Left ventricle myocardium inferior (tissue), 1 donor: ENCODE results near the gene KCNAB2. TPM values are rescaled to one million over a fixed set of nuclear protein-coding genes. Genes with fewer than 3 reads are reported as not detected.

Source experiments
- DNase-seq: peaks from one replicate; pipeline ENCODE4 v3.0.0-alpha.2; 2020
- H3K27ac ChIP-seq: fragments of 200-600 bp; replicated peaks from 2 replicates; pipeline ENCODE4 v1.8.0; 2021
- H3K27me3 ChIP-seq: fragments of 200-600 bp; 2 replicates; pipeline ENCODE4 v1.8.0; 2021; ENCODE audit warnings: low read depth
- H3K36me3 ChIP-seq: fragments of 200-600 bp; 2 replicates; pipeline ENCODE4 v1.8.0; 2021
- H3K4me1 ChIP-seq: fragments of 200-600 bp; 2 replicates; pipeline ENCODE4 v1.8.0; 2021
- H3K4me3 ChIP-seq: fragments of 200-600 bp; 2 replicates; pipeline ENCODE4 v1.8.0; 2021; ENCODE audit warnings: mild to moderate bottlenecking, moderate library complexity
- H3K9me3 ChIP-seq: fragments of 200-600 bp; replicated peaks from 2 replicates; pipeline ENCODE4 v1.8.0; 2021
- intact Hi-C: fragments of 100-400 bp; cut with micrococcal nuclease; formaldehyde crosslinking; loops from one replicate; pipeline ENCODE4 v1.11.0; 2022
- total RNA-seq: library from RNA; stranded (reverse); fragmentation: NEBNext Ultra II Directional; extraction: Animal tissue kit (Norgen Biotek cat#: 25700); gene quantifications from one replicate; pipeline ENCODE4 v1.2.1, GENCODE V29; 2021
- TF ChIP-seq, protein P1 (sequence below): fragments of 200-600 bp; IDR thresholded peaks from 2 replicates; pipeline ENCODE4 v1.8.0; 2021; ENCODE audit warnings: antibody characterized with exemption, mild to moderate bottlenecking, borderline replicate concordance
- donor health status: DM: no; HTN: yes; CAD: no; lungs with severe emphysema.

KCNAB2 gene
- total RNA-seq, 1 donor from 2014 or later = 31.0 TPM

DNA sequence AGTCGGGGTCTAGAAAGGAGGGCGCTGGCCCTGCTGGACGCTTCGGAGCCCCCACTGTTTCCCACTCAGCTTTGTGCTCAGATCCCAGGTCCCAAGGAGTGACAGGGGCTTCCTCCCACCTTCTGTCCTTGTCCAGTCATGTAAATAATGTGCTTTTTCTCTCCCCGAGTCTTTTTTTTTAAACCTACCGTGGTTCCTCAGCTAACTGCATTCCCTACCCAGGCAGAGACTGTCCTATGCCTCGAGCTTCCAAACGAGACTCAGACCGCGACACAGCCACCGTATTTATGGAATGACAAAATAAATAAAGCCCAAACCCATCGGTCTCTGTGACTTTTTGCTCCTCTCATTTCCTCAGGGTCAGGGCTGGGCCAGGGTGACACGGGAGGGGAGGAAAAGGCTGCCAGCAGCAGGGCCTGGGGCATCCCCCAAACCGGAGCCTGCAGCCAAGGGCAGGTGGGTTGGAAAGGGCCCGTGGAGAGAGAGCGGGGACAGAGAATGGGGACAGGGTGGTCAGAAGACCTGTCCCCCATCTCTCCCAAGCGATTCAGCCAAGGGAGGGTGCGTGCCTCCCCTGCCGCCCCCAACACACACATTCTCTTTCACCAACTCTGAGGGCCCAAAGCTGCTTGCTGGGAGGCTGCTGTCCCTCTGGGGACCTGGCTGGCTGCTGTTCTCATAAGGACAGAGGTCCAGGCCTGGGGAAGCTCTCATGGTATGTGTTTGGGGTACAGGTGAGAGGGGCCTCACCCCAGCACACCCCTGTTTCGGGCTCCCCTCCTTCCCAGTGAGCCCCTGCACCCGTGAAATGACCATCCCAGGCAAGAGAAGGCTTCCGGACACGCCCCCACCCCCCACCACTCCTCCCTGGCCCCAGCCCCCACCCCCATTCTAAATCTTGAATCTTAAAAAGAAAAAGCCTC is 55.4 kb downstream of the KCNAB2 start:
- TF ChIP-seq, protein P1, sequence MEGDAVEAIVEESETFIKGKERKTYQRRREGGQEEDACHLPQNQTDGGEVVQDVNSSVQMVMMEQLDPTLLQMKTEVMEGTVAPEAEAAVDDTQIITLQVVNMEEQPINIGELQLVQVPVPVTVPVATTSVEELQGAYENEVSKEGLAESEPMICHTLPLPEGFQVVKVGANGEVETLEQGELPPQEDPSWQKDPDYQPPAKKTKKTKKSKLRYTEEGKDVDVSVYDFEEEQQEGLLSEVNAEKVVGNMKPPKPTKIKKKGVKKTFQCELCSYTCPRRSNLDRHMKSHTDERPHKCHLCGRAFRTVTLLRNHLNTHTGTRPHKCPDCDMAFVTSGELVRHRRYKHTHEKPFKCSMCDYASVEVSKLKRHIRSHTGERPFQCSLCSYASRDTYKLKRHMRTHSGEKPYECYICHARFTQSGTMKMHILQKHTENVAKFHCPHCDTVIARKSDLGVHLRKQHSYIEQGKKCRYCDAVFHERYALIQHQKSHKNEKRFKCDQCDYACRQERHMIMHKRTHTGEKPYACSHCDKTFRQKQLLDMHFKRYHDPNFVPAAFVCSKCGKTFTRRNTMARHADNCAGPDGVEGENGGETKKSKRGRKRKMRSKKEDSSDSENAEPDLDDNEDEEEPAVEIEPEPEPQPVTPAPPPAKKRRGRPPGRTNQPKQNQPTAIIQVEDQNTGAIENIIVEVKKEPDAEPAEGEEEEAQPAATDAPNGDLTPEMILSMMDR = no peak
- no peak overlapping the region for H3K4me3 ChIP-seq

GRCh38 chr1:6101826-6102531 is 56.3 kb downstream of the KCNAB2 start:
- no peak for DNase-seq
- TF ChIP-seq, protein P1 = no peak

More for the DNA sequence above, 55.4 kb downstream of the KCNAB2 start:
- no peak for DNase-seq
- Histone ChIP-seq H3K36me3 (no peaks in the 10 kb centered on the region), H3K27me3 (peaks cover 53% of the 10 kb centered on the region), H3K4me1 (peaks cover 20% of the 10 kb centered on the region), H3K27ac (no peak overlapping the region), H3K9me3 (no peaks in the 10 kb centered on the region)
- intact Hi-C loops = no loop called here

GRCh38 chr1:6102532-6102845 is 56.8 kb downstream of the KCNAB2 start:
- Histone ChIP-seq H3K27ac (no peak overlapping the region), H3K9me3 (no peaks in the 10 kb centered on the region), H3K4me1 (peaks cover 20% of the 10 kb centered on the region), H3K4me3 (no peak overlapping the region), H3K27me3 (peaks cover 58% of the 10 kb centered on the region), H3K36me3 (no peaks in the 10 kb centered on the region)
- intact Hi-C loops = no loop called here
- no peak for DNase-seq
- TF ChIP-seq, protein P1 = no peak

More at GRCh38 chr1:6101826-6102531, 56.3 kb downstream of the KCNAB2 start:
- intact Hi-C loops = no loop called here
- Histone ChIP-seq H3K27me3 (peaks cover 58% of the 10 kb centered on the region), H3K4me1 (peaks cover 20% of the 10 kb centered on the region), H3K9me3 (no peaks in the 10 kb centered on the region), H3K27ac (no peak overlapping the region), H3K36me3 (no peaks in the 10 kb centered on the region), H3K4me3 (no peak overlapping the region)

GRCh38 chr1:6103111-6103853 is 57.6 kb downstream of the KCNAB2 start:
- no peaks in the 10 kb centered on the region for H3K36me3 ChIP-seq
- H3K4me1 ChIP-seq = peaks cover 12% of the 10 kb centered on the region
- H3K4me3 ChIP-seq = no peak overlapping the region
- no peak overlapping the region for H3K27ac ChIP-seq
- no peak for DNase-seq
- intact Hi-C loops = no loop called here
- TF ChIP-seq, protein P1 = no peak
- no peaks in the 10 kb centered on the region for H3K9me3 ChIP-seq
- H3K27me3 ChIP-seq = peaks cover 64% of the 10 kb centered on the region

DNA sequence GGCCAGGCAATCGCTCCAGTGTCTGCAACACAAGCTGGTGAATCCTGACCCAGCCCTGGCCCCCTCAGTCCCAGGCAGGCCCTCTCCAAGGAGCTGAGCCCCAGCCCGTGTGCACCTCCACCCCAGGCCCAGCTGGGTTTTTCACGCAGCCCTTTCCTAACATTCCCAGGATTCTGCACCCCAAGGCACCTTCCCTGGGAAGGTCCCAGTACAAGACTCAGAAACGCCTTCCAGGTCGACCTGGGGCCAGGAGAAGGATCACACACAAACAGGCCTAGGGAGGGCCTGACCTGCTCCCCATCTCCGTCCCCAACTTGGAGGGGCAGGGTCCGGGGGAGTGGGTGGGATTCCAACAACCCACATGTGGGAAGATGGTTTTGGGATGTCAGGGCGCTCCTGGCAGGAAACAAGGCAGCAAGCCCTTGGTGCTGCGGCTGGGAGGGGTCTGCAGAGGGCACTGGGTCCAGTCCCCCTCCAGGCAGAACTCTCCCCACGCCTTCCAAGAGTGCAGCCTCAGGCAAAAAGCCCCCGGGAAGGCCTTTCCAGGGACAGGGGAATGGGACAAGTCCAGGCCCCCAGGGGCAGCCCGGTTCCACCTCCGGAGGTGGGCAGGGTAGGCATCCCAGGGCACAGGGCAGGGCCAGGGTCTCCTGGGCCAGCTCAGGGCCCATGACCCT is 58.3 kb downstream of the KCNAB2 start:
- Histone ChIP-seq H3K4me1 (peaks cover 7% of the 10 kb centered on the region), H3K27me3 (peaks cover 71% of the 10 kb centered on the region)
- intact Hi-C loops = no loop called here

More for the DNA sequence above, 58.3 kb downstream of the KCNAB2 start:
- no peak overlapping the region for H3K27ac ChIP-seq
- H3K36me3 ChIP-seq = no peaks in the 10 kb centered on the region
- no peaks in the 10 kb centered on the region for H3K9me3 ChIP-seq
- TF ChIP-seq, protein P1 = no peak
- no peak for DNase-seq
- H3K4me3 ChIP-seq = no peak overlapping the region
